Prostate gland (tissue), 2 donors: ENCODE results near the gene FRMPD4.

Experiments
- POLR2A ChIP-seq: fragments of 450-650 bp; IDR thresholded peaks from one replicate; pipeline ENCODE4 v1.6.1; 2016; ENCODE audit warnings: antibody characterized with exemption, mild to moderate bottlenecking
- POLR2AphosphoS5 ChIP-seq: sonication (generic); formaldehyde crosslinking; IDR thresholded peaks from one replicate; pipeline ENCODE4 v1.6.1; 2017; ENCODE audit warnings: antibody characterized with exemption
- TF ChIP-seq, protein P1 (sequence below), 4 experiments: fragments of 200-600 bp in 2 of 4; fragments of 450-650 bp in 2 of 4; sonication (generic) in 2 of 4; IDR thresholded peaks; 1 replicate in 3 of 4; 2 replicates in 1 of 4; pipeline ENCODE4 v1.5.1; 2016 to 2019; ENCODE audit warnings: antibody characterized with exemption in 4 of 4, mild to moderate bottlenecking in 2 of 4, moderate library complexity in 2 of 4

DNA sequence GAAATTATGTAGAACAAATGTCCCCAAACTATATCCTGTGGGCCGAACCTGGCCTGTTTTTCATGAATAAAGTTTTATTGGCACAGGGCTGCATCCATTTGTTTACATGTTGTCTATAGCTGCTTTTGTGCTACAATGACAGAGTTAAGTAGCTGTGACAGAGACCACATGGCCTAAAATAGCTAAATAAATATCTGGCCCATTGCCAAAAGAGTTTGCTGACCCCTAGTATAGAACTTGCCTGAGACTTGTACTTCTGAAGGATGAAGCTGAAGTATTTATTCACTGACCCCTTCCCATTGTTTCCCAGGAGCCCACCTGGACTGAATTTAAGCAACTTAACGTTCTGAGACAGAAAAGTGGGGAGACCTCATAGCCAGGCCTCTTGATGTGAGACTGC, 325.6 kb downstream of the FRMPD4 start:
- TF ChIP-seq, protein P1, sequence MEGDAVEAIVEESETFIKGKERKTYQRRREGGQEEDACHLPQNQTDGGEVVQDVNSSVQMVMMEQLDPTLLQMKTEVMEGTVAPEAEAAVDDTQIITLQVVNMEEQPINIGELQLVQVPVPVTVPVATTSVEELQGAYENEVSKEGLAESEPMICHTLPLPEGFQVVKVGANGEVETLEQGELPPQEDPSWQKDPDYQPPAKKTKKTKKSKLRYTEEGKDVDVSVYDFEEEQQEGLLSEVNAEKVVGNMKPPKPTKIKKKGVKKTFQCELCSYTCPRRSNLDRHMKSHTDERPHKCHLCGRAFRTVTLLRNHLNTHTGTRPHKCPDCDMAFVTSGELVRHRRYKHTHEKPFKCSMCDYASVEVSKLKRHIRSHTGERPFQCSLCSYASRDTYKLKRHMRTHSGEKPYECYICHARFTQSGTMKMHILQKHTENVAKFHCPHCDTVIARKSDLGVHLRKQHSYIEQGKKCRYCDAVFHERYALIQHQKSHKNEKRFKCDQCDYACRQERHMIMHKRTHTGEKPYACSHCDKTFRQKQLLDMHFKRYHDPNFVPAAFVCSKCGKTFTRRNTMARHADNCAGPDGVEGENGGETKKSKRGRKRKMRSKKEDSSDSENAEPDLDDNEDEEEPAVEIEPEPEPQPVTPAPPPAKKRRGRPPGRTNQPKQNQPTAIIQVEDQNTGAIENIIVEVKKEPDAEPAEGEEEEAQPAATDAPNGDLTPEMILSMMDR (IDR thresholded peaks at IDR 0.05): no peak
- TF ChIP-seq POLR2A: no peak
- no peak for TF ChIP-seq POLR2AphosphoS5
